ENCODE measurements around the gene TBL3. TPM values are rescaled to one million over a fixed set of nuclear protein-coding genes. Genes with fewer than 3 reads are reported as not detected.

The TBL3 gene
- total RNA-seq (10 to 100 TPM; 12.7 to 15.5 TPM), total RNA-seq (20.1 to 201 (median 45.1) reads per million in 172 experiments)
- 33.5 TPM for polyA plus RNA-seq (2013, experiment 1 of 2)
- polyA plus RNA-seq (2013, experiment 2 of 2) = 30.2 TPM

GRCh38 chr16:1971796-1972489 lies at the start of gene TBL3:
TBL3 (plus strand) TSS chr16:1972053; CDS start chr16:1972165, 112 bp downstream.
- POLR2A ChIA-PET = interaction anchor here (0.6 to 2.2 kb wide), 19 partner anchors 8 to 574 kb away, joined by 3 to 31 read pairs (median 4); partner anchors contain the start of genes FAHD1, GFER, HAGH and MAPK8IP3
- peak within 1 kb of the TSS; percentile 97 for H3K4me3 Mint-ChIP-seq
- ATAC-seq (ENCODE audit: poor library complexity) = peak; percentile 97

GRCh38 chr16:1922357-1922756 lies 49.5 kb upstream of the TBL3 start:
- ChIA-PET CTCF (no interaction called here), POLR2A (interaction anchor here (0.6 kb wide), 1 partner anchor 189 kb away, joined by 3 read pairs; no protein-coding TSS in a partner anchor)
- Mint-ChIP-seq H3K27ac (no peak overlapping the region), H3K4me3 (no peak overlapping the region), H3K36me3 (ENCODE audit: low read depth) (no peaks in the 10 kb centered on the region), H3K27me3 (peaks cover 49% of the 10 kb centered on the region), H3K4me1 (ENCODE audit: low read depth) (no peaks in the 10 kb centered on the region), H3K9me3 (no peaks in the 10 kb centered on the region)
- ATAC-seq (ENCODE audit: poor library complexity) (no peak), DNase-seq (no peak)
- intact Hi-C loops (cut with DNase I, micrococcal nuclease) = no loop called here
- Histone ChIP-seq H3K27me3 (ENCODE audit: control insufficient read depth in 1 of 2, insufficient read depth in 2 of 2, low read length in 2 of 2) (peaks cover 43 to 52% of the 10 kb centered on the region in 2 experiments), H3K27ac (ENCODE audit: low read depth in 1 of 2, low read length in 2 of 2) (no peak overlapping the region), H3K9me3 (ENCODE audit: control insufficient read depth in 1 of 2, insufficient read depth in 1 of 2, low read length in 2 of 2) (peaks cover 0 to 35% of the 10 kb centered on the region in 2 experiments), H3K4me3 (ENCODE audit: low read length) (no peak overlapping the region), H3K36me3 (ENCODE audit: insufficient read depth, low read length) (no peaks in the 10 kb centered on the region), H3K4me1 (ENCODE audit: insufficient read depth, low read length) (peaks cover 13% of the 10 kb centered on the region)
- no peak for TF ChIP-seq CTCF (IDR thresholded peaks at IDR 0.05)

More at GRCh38 chr16:1971796-1972489, at the start of gene TBL3:
- Mint-ChIP-seq H3K27me3 (no peaks in the 10 kb centered on the region), H3K27ac (peak within 1 kb of the TSS; percentile 97), H3K36me3 (ENCODE audit: low read depth) (peaks cover 35% of the 10 kb centered on the region), H3K4me1 (ENCODE audit: low read depth) (peaks cover 20% of the 10 kb centered on the region), H3K9me3 (no peaks in the 10 kb centered on the region)
- intact Hi-C loops (cut with DNase I, micrococcal nuclease) = loop anchor here in 1 of 2 experiments (1.0 to 5.0 kb wide), 3 partner anchors 20 to 75 kb away; partner anchors contain the start of genes NTHL1, TSC2 and ZNF598
- TF ChIP-seq CTCF (IDR thresholded peaks at IDR 0.05) = no peak
- Histone ChIP-seq H3K27me3 (ENCODE audit: control insufficient read depth in 1 of 2, insufficient read depth in 2 of 2, low read length in 2 of 2) (no peaks in the 10 kb centered on the region), H3K4me1 (ENCODE audit: insufficient read depth, low read length) (peaks cover 36% of the 10 kb centered on the region), H3K27ac (ENCODE audit: low read depth in 1 of 2, low read length in 2 of 2) (peak within 1 kb of the TSS; percentile 87 to 92), H3K9me3 (ENCODE audit: control insufficient read depth in 1 of 2, insufficient read depth in 1 of 2, low read length in 2 of 2) (no peaks in the 10 kb centered on the region), H3K36me3 (ENCODE audit: insufficient read depth, low read length) (peaks cover 29% of the 10 kb centered on the region), H3K4me3 (ENCODE audit: low read length) (peak within 1 kb of the TSS; percentile 73)
- DNase-seq = peak; percentile 92 to 98 (median 96)
- CTCF ChIA-PET = interaction anchor here (0.8 to 1.8 kb wide), 2 partner anchors 11 to 32 kb away, joined by 3 to 5 read pairs; no protein-coding TSS in a partner anchor

- peaks cover 49% of the 10 kb centered on the region for H3K27me3 Mint-ChIP-seq
- Histone ChIP-seq H3K27ac (ENCODE audit: low read depth in 1 of 2, low read length in 2 of 2) (no peak overlapping the region), H3K36me3 (ENCODE audit: insufficient read depth, low read length) (no peaks in the 10 kb centered on the region), H3K9me3 (ENCODE audit: control insufficient read depth in 1 of 2, insufficient read depth in 1 of 2, low read length in 2 of 2) (peaks cover 0 to 30% of the 10 kb centered on the region in 2 experiments), H3K4me1 (ENCODE audit: insufficient read depth, low read length) (peaks cover 11% of the 10 kb centered on the region), H3K27me3 (ENCODE audit: control insufficient read depth in 1 of 2, insufficient read depth in 2 of 2, low read length in 2 of 2) (peaks cover 39 to 48% of the 10 kb centered on the region in 2 experiments), H3K4me3 (ENCODE audit: low read length) (no peak overlapping the region)
- no peak for TF ChIP-seq CTCF (IDR thresholded peaks at IDR 0.05)
- CTCF ChIA-PET = interaction anchor here (1.0 kb wide), 1 partner anchor 217 kb away, joined by 4 read pairs; no protein-coding TSS in a partner anchor
- no peaks in the 10 kb centered on the region for H3K36me3 Mint-ChIP-seq (ENCODE audit: low read depth)
- ATAC-seq (ENCODE audit: poor library complexity) (no peak), DNase-seq (peak in 3 of 14 experiments; percentile 23 to 53 (median 52))
- no peak overlapping the region for H3K27ac Mint-ChIP-seq
- no peak overlapping the region for H3K4me3 Mint-ChIP-seq
- POLR2A ChIA-PET = no interaction called here
- intact Hi-C loops (cut with DNase I, micrococcal nuclease) = no loop called here
- H3K4me1 Mint-ChIP-seq (ENCODE audit: low read depth) = no peaks in the 10 kb centered on the region
- no peaks in the 10 kb centered on the region for H3K9me3 Mint-ChIP-seq
These were observed 48.4 kb upstream of the TBL3 start for GRCh38 chr16:1923299-1924034.

Measured in CD4-positive, alpha-beta T cell (primary cell).